Measurements from ENCODE around the gene ATXN10. TPM values are rescaled to one million over a fixed set of nuclear protein-coding genes. Genes with fewer than 3 reads are reported as not detected.

ATXN10 gene
- total and polyA plus RNA-seq, 2 experiments from 2014 or later = 99.0 to 163 TPM

DNA sequence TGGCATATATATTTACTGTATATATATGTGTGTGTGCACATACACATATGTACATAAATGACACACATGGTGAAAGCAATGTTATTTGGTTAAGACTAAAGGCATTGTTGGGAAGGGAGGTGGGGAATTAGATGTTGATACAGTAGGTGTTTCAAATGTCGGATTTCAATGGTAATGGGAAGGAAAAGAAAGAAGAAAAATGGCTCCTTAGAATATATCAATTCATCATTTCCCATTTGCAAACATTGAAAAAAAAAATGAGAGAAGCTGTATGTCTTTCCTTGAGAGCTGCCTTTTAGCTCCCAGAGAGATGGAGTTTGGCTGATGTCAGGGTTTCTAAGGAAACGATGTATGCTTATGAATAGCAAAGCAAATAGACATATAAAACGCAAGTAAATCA, 33.4 kb upstream of the ATXN10 start:
- no peak overlapping the region for H3K4me3 Mint-ChIP-seq
- H3K79me2 ChIP-seq (replicated peaks; ENCODE audit: insufficient read depth) = no peaks in the 10 kb centered on the region
- no peaks in the 10 kb centered on the region for H3K9me3 Mint-ChIP-seq
- no peak overlapping the region for H3K27ac ChIP-seq (ENCODE audit: low read depth)
- ATAC-seq = no peak
- H3K27ac Mint-ChIP-seq = no peak overlapping the region
- no peaks in the 10 kb centered on the region for H3K27me3 ChIP-seq (ENCODE audit: insufficient read depth)
- H3K4me3 ChIP-seq = no peak overlapping the region
- no peaks in the 10 kb centered on the region for H3K36me3 Mint-ChIP-seq (ENCODE audit: low read depth)
- H3F3A ChIP-seq (replicated peaks; ENCODE audit: low read depth) = no peaks in the 10 kb centered on the region
- no peak overlapping the region for H3K4me2 ChIP-seq
- no peaks in the 10 kb centered on the region for H4K20me1 ChIP-seq (replicated peaks; ENCODE audit: insufficient read depth)
- H2AFZ ChIP-seq = no peak overlapping the region
- DNase-seq (ENCODE audit: low spot score) = no peak
- H3K4me1 ChIP-seq (ENCODE audit: insufficient read depth) = peaks cover 6% of the 10 kb centered on the region
- H3K27me3 Mint-ChIP-seq (ENCODE audit: insufficient read depth, low read depth, poor library complexity) = peaks cover 12% of the 10 kb centered on the region
- H3K36me3 ChIP-seq (ENCODE audit: insufficient read depth) = no peaks in the 10 kb centered on the region
- TF ChIP-seq, protein P1, sequence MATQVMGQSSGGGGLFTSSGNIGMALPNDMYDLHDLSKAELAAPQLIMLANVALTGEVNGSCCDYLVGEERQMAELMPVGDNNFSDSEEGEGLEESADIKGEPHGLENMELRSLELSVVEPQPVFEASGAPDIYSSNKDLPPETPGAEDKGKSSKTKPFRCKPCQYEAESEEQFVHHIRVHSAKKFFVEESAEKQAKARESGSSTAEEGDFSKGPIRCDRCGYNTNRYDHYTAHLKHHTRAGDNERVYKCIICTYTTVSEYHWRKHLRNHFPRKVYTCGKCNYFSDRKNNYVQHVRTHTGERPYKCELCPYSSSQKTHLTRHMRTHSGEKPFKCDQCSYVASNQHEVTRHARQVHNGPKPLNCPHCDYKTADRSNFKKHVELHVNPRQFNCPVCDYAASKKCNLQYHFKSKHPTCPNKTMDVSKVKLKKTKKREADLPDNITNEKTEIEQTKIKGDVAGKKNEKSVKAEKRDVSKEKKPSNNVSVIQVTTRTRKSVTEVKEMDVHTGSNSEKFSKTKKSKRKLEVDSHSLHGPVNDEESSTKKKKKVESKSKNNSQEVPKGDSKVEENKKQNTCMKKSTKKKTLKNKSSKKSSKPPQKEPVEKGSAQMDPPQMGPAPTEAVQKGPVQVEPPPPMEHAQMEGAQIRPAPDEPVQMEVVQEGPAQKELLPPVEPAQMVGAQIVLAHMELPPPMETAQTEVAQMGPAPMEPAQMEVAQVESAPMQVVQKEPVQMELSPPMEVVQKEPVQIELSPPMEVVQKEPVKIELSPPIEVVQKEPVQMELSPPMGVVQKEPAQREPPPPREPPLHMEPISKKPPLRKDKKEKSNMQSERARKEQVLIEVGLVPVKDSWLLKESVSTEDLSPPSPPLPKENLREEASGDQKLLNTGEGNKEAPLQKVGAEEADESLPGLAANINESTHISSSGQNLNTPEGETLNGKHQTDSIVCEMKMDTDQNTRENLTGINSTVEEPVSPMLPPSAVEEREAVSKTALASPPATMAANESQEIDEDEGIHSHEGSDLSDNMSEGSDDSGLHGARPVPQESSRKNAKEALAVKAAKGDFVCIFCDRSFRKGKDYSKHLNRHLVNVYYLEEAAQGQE (IDR thresholded peaks at IDR 0.05; ENCODE audit: unreplicated experiment) = no peak
- no peak for TF ChIP-seq CREB1 (CRISPR knock-in tag; IDR thresholded peaks at IDR 0.05; ENCODE audit: low read depth)
- TF ChIP-seq ZNF462 (CRISPR knock-in tag; IDR thresholded peaks at IDR 0.05) = no peak
- no peak for TF ChIP-seq STAT1 (IDR thresholded peaks at IDR 0.05; ENCODE audit: unreplicated experiment)
- no peaks in the 10 kb centered on the region for H3K9me2 ChIP-seq (ENCODE audit: insufficient read depth)
- H3K4me1 Mint-ChIP-seq = peaks cover 23% of the 10 kb centered on the region

Data from GM23338 (cell line).